HUES6 (cell line): ENCODE measurements around the gene AADAT.
A peak's percentile ranks its signal among the peaks of the same experiment; 100 is the strongest.
"Not testable (repeated sequence)": the region's sequence is repeated elsewhere in the genome, so short reads cannot be mapped to it uniquely, and the experiment has no call there.

ENCODE experiments used
- H3K27ac ChIP-seq: 2 replicates; pipeline ENCODE4 v1.7.0; 2013; ENCODE audit warnings: low read depth, mild to moderate bottlenecking, low read length, inconsistent platforms
- H3K27me3 ChIP-seq: 2 replicates; pipeline ENCODE4 v1.6.1; 2013; ENCODE audit warnings: low read length; ENCODE audit not compliant: control insufficient read depth, insufficient read depth
- H3K36me3 ChIP-seq: 2 replicates; pipeline ENCODE4 v1.6.1; 2013; ENCODE audit warnings: low read length; ENCODE audit not compliant: control insufficient read depth, insufficient read depth
- H3K4me1 ChIP-seq: 2 replicates; pipeline ENCODE4 v1.6.1; 2013; ENCODE audit warnings: low read length; ENCODE audit not compliant: control insufficient read depth, insufficient read depth
- H3K4me3 ChIP-seq: 2 replicates; pipeline ENCODE4 v1.5.1; 2013; ENCODE audit warnings: low read depth, low read length
- H3K9ac ChIP-seq: one replicate; pipeline ENCODE4 v1.6.1; 2013; ENCODE audit warnings: mild to moderate bottlenecking, low read length
- H3K9me3 ChIP-seq: 2 replicates; pipeline ENCODE4 v1.6.1; 2013; ENCODE audit warnings: low read depth, low read length; ENCODE audit not compliant: control insufficient read depth, insufficient read depth

The AADAT gene

DNA sequence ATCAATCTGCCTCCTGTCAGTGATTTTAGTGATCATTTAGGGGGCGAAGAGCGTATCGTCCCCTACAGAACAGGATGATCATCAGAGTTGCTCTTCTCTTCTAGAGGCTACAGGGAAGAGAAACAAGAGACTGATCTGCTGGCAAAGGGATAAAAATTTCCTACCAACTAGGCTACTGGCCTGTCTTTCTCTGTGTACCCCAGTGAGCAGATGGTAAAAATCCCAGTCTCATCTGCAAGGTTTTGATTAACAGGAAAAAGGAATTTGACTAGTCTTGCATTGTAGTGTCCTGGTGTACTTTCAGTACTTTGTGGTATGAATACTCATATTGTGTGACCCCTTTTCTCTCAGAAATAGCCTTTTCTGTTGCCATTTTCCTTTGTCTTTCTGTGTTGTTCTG, 21.8 kb upstream of the AADAT start:
- Histone ChIP-seq H3K4me3 (no peak overlapping the region), H3K27me3 (no peaks in the 10 kb centered on the region), H3K27ac (peak overlapping the region; percentile 80; the same call in 1 of the 2 replicates), H3K9ac (peak overlapping the region; percentile 57), H3K4me1 (peaks cover 61% of the 10 kb centered on the region), H3K9me3 (0 out of 2 replicates have a peak, but pooled peaks cover 3% of the 10 kb centered on the region), H3K36me3 (no peaks in the 10 kb centered on the region)

DNA sequence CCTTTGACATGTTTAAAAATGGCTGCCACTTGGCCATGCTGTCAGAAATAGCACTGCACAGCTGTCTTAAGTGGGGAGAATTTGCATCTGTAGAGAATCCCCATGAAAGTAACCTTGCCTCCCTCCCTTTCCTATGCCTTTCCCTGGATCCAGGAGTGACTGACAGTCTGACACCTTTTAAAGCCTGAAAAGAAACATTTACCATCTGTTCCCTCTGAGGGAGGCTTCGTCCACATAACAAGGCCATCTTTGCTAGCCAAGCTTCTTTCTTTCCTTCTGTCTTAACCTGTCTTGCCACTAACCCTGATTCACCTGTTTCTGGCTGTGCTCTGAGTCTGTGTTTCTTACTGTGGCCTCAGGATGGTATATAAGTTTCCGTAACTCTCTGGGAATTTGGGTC, 21.3 kb upstream of the AADAT start:
- Histone ChIP-seq H3K9ac (peak overlapping the region; percentile 57), H3K9me3 (0 out of 2 replicates have a peak, but pooled peaks cover under 1% of the 10 kb centered on the region), H3K27me3 (no peaks in the 10 kb centered on the region), H3K4me3 (no peak overlapping the region), H3K36me3 (no peaks in the 10 kb centered on the region), H3K27ac (peak overlapping the region; percentile 80; the same call in 1 of the 2 replicates), H3K4me1 (peaks cover 62% of the 10 kb centered on the region)

DNA sequence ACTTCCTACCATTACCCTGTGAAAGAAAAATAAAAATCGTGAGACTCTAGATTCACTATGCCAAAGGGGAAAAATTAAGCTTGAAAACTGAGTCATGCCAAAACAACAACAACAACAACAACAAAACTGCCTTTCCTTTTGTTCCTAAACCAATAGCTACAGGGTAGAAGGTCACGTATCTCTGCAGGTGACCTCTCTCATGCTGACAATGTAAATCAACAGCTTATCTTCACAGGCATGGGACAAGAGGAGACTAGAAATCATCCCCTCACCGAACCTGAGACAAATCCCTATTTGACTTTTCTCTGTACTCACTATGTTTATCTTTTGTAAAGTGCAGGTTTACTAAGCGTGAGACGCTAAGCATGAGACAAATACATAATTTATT, 20.5 kb upstream of the AADAT start:
- Histone ChIP-seq H3K9me3 (no peaks in the 10 kb centered on the region), H3K36me3 (no peaks in the 10 kb centered on the region), H3K9ac (peak overlapping the region; percentile 69), H3K27ac (peak overlapping the region; percentile 80; the same call in 1 of the 2 replicates), H3K4me3 (peak overlapping the region; percentile 39; the same call in 1 of the 2 replicates), H3K4me1 (peaks cover 58% of the 10 kb centered on the region), H3K27me3 (no peaks in the 10 kb centered on the region)

DNA sequence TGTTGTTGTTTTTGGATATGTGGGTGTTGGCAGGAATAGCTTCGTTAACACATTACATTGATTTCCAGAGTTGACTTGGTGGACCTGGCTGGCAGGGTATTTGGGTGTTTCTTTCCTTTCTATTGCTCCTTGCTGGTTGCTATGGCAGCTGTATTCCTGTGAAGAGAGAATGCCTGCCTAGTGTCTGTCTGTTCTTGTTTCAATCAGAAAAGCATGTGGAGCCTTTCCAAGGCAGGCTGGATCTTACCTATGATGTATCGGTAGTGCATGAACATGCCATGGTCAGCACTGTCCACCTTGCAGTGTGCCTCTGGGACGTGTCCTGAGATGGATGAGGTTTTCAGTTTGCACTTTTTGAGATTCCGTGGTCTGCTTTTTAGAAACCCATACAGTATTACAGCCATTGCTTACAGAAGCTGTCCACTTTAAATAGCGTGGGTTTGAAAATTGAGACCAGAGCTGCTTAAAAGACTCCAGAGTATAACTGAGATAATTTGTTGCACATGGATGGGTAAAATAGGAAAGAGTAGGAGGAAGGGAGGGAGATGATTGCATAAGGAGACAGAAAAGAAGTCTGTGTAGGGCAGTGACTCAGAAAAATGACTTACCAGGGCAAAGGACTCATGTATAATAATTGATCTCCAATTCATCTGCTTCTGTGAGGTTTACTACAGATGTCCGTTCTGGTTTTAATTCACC, 20.0 kb upstream of the AADAT start:
- Histone ChIP-seq H3K4me3 (peak overlapping the region; percentile 16; the same call in 1 of the 2 replicates), H3K9ac (peak overlapping the region; percentile 18), H3K36me3 (no peaks in the 10 kb centered on the region), H3K27me3 (no peaks in the 10 kb centered on the region), H3K4me1 (peaks cover 54% of the 10 kb centered on the region), H3K9me3 (no peaks in the 10 kb centered on the region), H3K27ac (peak overlapping the region; percentile 60; the same call in 1 of the 2 replicates)

DNA sequence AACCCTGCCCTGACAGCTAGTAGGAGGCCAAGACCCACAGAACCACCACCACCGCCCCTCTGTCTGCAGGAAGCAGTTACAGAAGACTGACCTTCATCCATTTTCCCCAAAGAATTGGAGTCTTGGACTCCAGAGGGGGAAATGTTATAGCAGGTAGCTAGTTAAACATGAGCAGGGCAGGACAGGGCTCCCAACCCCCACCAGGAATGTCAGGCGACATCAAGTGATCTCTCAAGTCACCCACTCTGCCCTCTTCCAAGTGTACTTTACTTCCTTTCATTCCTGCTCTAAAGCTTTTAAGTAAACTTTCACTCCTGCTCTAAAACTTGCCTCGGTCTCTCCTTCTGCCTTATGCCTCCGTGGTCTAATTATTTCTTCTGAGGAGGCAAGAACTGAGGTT, 17.1 kb upstream of the AADAT start:
- Histone ChIP-seq H3K9me3 (no peaks in the 10 kb centered on the region), H3K4me1 (peaks cover 45% of the 10 kb centered on the region), H3K27ac (no peak overlapping the region; the same call in 1 of the 2 replicates), H3K36me3 (no peaks in the 10 kb centered on the region), H3K4me3 (no peak overlapping the region), H3K27me3 (no peaks in the 10 kb centered on the region), H3K9ac (no peak overlapping the region)

DNA sequence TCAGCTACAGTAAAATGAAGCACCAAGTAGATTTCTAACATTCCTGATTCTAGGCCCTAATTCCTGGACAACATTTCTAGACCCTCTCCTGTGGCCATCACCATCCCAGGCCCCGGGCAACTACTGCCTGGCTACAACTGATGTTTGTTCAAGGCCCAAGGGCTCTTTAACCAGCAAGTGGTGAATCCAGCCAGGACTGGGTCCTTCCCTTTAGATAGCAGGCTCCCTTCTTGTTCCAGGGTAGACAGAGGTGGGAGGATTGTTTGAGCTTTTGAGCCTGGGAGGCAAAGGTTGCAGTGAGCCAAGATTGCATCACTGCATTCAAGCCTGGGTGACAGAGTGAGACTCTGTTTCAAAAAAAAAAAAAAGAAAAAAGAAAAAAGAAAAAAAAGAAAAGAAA, 12.7 kb upstream of the AADAT start:
- peaks cover 26% of the 10 kb centered on the region; the same call in 1 of the 2 replicates for H3K4me1 ChIP-seq
- no peak overlapping the region for H3K27ac ChIP-seq
- H3K9ac ChIP-seq: no peak overlapping the region
- H3K9me3 ChIP-seq: peaks cover 14% of the 10 kb centered on the region
- H3K36me3 ChIP-seq: no peaks in the 10 kb centered on the region
- H3K27me3 ChIP-seq: no peaks in the 10 kb centered on the region
- H3K4me3 ChIP-seq: no peak overlapping the region

DNA sequence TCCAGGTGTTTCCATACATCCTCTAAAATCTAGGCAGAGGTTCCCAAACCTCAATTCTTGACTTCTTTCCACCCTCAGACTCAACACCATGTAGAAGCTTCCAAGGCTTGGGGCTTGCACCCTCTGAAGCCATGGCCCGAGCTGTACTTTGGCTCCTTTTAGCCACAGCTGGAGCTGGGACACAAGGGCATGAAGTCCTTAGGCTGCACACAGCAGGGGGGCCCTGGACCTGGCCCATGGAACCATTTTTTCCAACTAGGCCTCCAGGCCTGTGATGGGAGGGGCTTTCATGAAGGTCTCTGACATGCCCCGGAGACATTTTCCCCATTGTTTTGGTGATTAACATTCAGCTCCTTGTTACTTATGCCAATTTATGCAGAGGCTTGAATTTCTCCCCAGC, 8.4 kb upstream of the AADAT start:
- H3K36me3 ChIP-seq, H3K27ac ChIP-seq, H3K27me3 ChIP-seq, H3K4me3 ChIP-seq, H3K9ac ChIP-seq: not testable (repeated sequence)
- H3K9me3 ChIP-seq: peaks cover 14% of the 10 kb centered on the region
- H3K4me1 ChIP-seq: peaks cover 27% of the 10 kb centered on the region

DNA sequence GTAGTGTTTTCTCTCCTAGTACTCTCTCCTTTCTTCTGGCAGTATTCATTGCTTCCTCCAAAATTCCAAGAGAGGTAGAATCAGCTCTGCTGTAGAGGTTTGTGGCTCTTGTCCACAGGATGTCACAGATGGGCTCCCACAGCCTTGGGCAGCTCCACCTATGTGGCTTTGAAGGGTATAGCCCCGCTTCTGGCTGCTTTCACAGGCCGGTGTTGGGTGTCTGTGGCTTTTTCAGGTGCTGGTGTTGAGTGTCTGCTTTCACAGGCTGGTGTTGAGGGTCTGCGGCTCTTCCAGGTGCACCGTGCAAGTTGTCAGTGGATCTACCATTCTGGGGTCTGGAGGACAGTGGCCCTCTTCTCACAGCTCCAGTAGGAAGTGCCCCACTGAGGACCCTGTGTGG, 7.9 kb upstream of the AADAT start:
- Histone ChIP-seq H3K4me3 (no peak overlapping the region), H3K9me3 (peaks cover 14% of the 10 kb centered on the region), H3K27ac (no peak overlapping the region), H3K4me1 (peaks cover 27% of the 10 kb centered on the region), H3K36me3 (no peaks in the 10 kb centered on the region), H3K9ac (no peak overlapping the region), H3K27me3 (no peaks in the 10 kb centered on the region)

DNA sequence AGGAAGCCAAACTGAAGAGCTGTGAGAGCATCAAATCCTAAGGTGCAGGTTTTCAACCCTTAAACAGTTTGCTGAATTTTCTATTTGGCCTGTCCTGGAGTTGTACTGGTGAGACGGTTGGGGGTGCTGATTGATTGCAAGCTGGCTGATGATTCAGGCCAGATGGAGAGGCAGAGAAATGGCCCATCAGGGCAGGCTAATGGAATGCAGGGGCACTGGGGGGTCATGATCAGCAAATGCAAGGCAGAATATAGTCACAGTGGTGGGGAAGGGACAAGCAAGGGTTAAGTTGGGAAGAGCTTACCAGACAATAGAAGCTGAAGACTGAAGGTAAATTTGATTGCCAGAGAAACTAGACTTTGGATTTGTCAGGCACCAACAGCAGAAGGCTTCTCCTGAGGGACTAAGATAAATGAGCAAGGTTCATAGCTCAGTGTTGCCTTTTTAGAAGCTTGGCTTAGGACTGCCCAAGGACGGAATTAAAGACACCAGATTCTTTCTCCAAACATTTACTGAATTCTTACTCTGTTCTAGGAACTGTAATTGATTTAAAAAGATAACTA, 4.3 kb upstream of the AADAT start:
- H3K9ac ChIP-seq: no peak overlapping the region
- no peaks in the 10 kb centered on the region for H3K36me3 ChIP-seq
- no peaks in the 10 kb centered on the region for H3K27me3 ChIP-seq
- peaks cover 14% of the 10 kb centered on the region for H3K9me3 ChIP-seq
- H3K27ac ChIP-seq: no peak overlapping the region
- peaks cover 17% of the 10 kb centered on the region for H3K4me1 ChIP-seq
- H3K4me3 ChIP-seq: no peak overlapping the region

DNA sequence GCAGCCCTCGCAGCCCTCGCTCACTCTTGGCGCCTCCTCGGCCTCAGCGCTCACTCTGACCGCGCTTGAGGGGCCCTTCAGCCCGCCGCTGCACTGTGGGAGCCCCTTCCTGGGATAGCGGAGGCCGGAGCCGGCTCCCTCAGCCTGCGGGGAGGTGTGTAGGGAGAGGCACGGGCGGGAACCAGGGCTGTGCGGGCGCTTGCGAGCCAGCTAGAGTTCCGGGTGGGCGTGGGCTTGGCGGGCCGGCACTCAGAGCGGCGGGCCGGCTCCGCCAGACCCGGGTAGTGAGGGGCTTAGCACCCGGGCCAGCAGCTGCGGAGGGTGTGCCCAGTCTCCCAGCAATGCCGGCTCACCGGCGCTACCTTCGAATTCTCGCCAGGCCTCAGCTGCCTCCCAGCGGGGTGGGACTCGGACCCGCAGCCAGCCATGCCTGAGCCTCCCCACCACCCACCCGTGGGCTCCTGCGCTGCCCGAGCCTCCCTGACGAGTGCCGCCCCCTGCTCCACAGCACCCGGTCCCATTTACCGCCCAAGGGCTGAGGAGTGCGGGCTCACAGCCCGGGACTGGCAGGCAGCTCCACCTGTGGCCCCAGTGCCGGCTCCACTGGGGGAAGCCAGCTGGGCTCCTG, 1.4 kb upstream of the AADAT start:
- Histone ChIP-seq H3K36me3 (peaks cover 22% of the 10 kb centered on the region), H3K27me3 (no peaks in the 10 kb centered on the region), H3K27ac (no peak overlapping the region; the same call in 1 of the 2 replicates), H3K9ac (peak overlapping the region; percentile 91), H3K4me1 (peaks cover 26% of the 10 kb centered on the region), H3K4me3 (peak overlapping the region; percentile 79), H3K9me3 (no peaks in the 10 kb centered on the region)
